Astrocyte of the spinal cord (primary cell): ENCODE data around the gene C6orf89.
"Not testable (repeated sequence)": the region's sequence is repeated elsewhere in the genome, so short reads cannot be mapped to it uniquely, and the experiment has no call there.

Experiments
- DNase-seq: peaks from one replicate; pipeline ENCODE4 v3.0.0; 2011; ENCODE audit warnings: low read depth, low spot score
- H3K4me3 ChIP-seq: 2 replicates; pipeline ENCODE4 v1.5.1; 2011; ENCODE audit warnings: low read depth, mild to moderate bottlenecking, low read length, moderate library complexity
- CTCF ChIP-seq: IDR thresholded peaks from 2 replicates; pipeline ENCODE4 v1.5.1; 2012; ENCODE audit warnings: low read depth, mild to moderate bottlenecking, low read length, inconsistent platforms
- in situ Hi-C: cut with HindIII; loops from 2 replicates; pipeline ENCODE4 v1.10.0; 2017; ENCODE audit warnings: low sequenced_read_pairs

C6orf89 gene

GRCh38 chr6:36933102-36933501 is 47.4 kb downstream of the C6orf89 start:
- no peak for DNase-seq
- no peak overlapping the region for H3K4me3 ChIP-seq
- TF ChIP-seq CTCF: no peak
- in situ Hi-C loops: no loop called here

GRCh38 chr6:36933519-36933918 is 47.8 kb downstream of the C6orf89 start:
- no peak for TF ChIP-seq CTCF
- DNase-seq: no peak
- in situ Hi-C loops: no loop called here
- H3K4me3 ChIP-seq: no peak overlapping the region

DNA sequence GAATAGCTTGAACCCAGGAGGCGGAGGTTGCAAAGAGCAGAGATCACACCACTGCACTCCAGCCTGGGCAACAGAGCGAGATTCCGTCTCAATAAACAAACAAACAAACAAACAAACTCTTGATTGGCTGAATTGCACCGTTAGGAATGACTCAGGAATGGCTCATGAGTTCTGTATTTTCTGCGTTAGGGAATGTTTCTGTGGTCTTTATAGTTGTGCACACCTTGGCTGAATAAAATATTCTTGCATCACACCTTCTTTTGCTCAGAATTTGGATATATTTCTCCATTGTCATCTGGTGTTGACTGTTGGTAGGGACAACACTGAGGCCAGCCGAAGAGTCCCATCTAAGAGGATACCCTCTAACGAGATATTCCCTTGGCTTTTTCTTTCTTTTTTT is 49.1 kb downstream of the C6orf89 start:
- no peak for DNase-seq
- in situ Hi-C loops: no loop called here
- no peak for TF ChIP-seq CTCF

GRCh38 chr6:36936824-36937223 is 51.1 kb downstream of the C6orf89 start:
- DNase-seq: no peak
- in situ Hi-C loops: no loop called here
- no peak overlapping the region for H3K4me3 ChIP-seq
- TF ChIP-seq CTCF: no peak

More for the DNA sequence above, 49.1 kb downstream of the C6orf89 start:
- H3K4me3 ChIP-seq: no peak overlapping the region

GRCh38 chr6:36937896-36938295 is 52.1 kb downstream of the C6orf89 start:
- no peak for TF ChIP-seq CTCF
- H3K4me3 ChIP-seq: no peak overlapping the region
- in situ Hi-C loops: no loop called here
- no peak for DNase-seq

DNA sequence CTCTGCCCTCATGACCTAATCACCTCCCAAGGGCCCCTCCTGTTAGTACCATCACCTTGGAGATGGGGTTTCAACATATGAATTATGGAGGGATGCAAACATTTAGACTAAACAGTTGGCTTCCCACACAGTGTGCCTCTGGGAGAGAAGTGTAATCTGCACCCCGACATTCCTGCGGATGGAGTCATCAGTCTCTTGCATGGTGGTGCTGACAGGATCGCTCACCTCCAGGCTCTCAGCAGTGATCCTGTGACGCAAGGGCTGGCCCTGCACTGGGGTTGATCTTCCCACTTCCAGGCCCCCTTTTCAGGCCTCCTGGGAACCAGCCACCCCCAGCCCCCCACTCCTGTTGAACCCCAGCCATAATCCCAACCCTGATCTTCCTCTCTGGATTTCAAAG is 52.8 kb downstream of the C6orf89 start:
- TF ChIP-seq CTCF: no peak
- H3K4me3 ChIP-seq: no peak overlapping the region
- in situ Hi-C loops: no loop called here
- peak; percentile 58 for DNase-seq

DNA sequence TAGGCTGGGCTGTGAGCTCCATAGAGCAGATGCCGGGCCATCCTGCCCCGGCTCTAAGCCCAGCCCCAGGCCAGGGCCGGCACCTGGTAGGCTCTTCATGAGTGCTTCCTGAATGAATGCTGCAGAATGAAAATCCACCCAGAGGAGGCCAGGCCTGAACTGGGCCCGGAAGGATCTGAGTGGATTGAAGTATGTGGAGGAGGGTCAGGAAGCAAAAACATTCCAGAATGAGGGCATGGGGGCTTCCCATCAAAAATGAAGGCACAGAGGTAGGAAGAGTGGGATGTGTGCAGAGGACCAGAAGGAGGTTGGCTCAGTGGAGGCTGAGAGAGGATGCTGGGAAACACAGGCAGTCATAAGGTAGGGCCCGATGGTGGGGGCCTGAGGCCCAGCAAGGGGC is 53.3 kb downstream of the C6orf89 start:
- in situ Hi-C loops, DNase-seq, H3K4me3 ChIP-seq: not testable (repeated sequence)
